ENCODE data around the gene CFAP61.

CFAP61 gene

GRCh38 chr20:20225325-20226043 is 173.2 kb downstream of the CFAP61 start:
- no peak overlapping the region for H3K27ac ChIP-seq
- TF ChIP-seq ZFX (IDR thresholded peaks at IDR 0.05) = no peak
- no peak for TF ChIP-seq CTCF (conservative IDR thresholded peaks at IDR 0.05)

GRCh38 chr20:20226554-20226953 is 174.2 kb downstream of the CFAP61 start:
- H3K27ac ChIP-seq = no peak overlapping the region
- TF ChIP-seq CTCF (conservative IDR thresholded peaks at IDR 0.05) (no peak), ZFX (IDR thresholded peaks at IDR 0.05) (no peak)

- TF ChIP-seq CTCF (conservative IDR thresholded peaks at IDR 0.05) (no peak), ZFX (IDR thresholded peaks at IDR 0.05) (no peak)
Measured at GRCh38 chr20:20227013-20227571, 174.8 kb downstream of the CFAP61 start.

GRCh38 chr20:20228351-20228750 is 176.0 kb downstream of the CFAP61 start:
- H3K27ac ChIP-seq = no peak overlapping the region
- no peak for TF ChIP-seq ZFX (IDR thresholded peaks at IDR 0.05)
- no peak for TF ChIP-seq CTCF (conservative IDR thresholded peaks at IDR 0.05)

More at GRCh38 chr20:20227013-20227571, 174.8 kb downstream of the CFAP61 start:
- no peak overlapping the region for H3K27ac ChIP-seq

- H3K27ac ChIP-seq = no peak overlapping the region
- TF ChIP-seq CTCF (conservative IDR thresholded peaks at IDR 0.05) = no peak
- TF ChIP-seq ZFX (IDR thresholded peaks at IDR 0.05) = no peak
Measured at GRCh38 chr20:20229595-20229994, 177.3 kb downstream of the CFAP61 start.

GRCh38 chr20:20230741-20231140 is 178.4 kb downstream of the CFAP61 start:
- no peak overlapping the region for H3K27ac ChIP-seq
- TF ChIP-seq CTCF (conservative IDR thresholded peaks at IDR 0.05) (no peak), ZFX (IDR thresholded peaks at IDR 0.05) (no peak)

GRCh38 chr20:20231528-20232298 is 179.4 kb downstream of the CFAP61 start:
- no peak overlapping the region for H3K27ac ChIP-seq
- TF ChIP-seq CTCF (conservative IDR thresholded peaks at IDR 0.05) (no peak), ZFX (IDR thresholded peaks at IDR 0.05) (no peak)

Measured in C4-2B (cell line).